A549 (cell line): ENCODE data around the gene SSBP2. TPM values are rescaled to one million over a fixed set of nuclear protein-coding genes. Genes with fewer than 3 reads are reported as not detected.

ENCODE experiments used
- ATAC-seq, 2 experiments: fragments of 200-7000 bp in 1 of 2; fragments of >200 bp in 1 of 2; cut with Nextera tagmentation in 1 of 2; cut with Tn5 transposase in 1 of 2; 3 replicates each; pipeline versions ENCODE4 v1.8.0 to v1.9.1; 2018 to 2020; ENCODE audit warnings: mild to moderate bottlenecking in 1 of 2, moderate library complexity in 1 of 2
- CTCF ChIA-PET: fragments of 300-600 bp; sonication (Branson Sonifier 250); formaldehyde crosslinking; extraction: SDS; loops from one replicate; lab custom pipeline; 2021; ENCODE audit warnings: antibody characterized with exemption, inconsistent platforms; lab: Yijun Ruan, JAX
- POLR2A ChIA-PET: fragments of 350-600 bp; formaldehyde crosslinking; extraction: SDS; loops from one replicate; lab custom pipeline; 2021; ENCODE audit warnings: antibody characterized with exemption, inconsistent platforms; lab: Yijun Ruan, JAX
- DNase-seq, 2 experiments: peaks; one replicate each; pipeline versions ENCODE4 v3.0.0 to v3.0.0-alpha.2; 2011 to 2016; ENCODE audit warnings: low read depth in 1 of 2, low spot score in 1 of 2
- FAIRE-seq: peaks from 2 replicates; lab custom pipeline; 2011; peaks lifted over from hg19 to GRCh38; lab: Jason Lieb, UNC
- H3K27ac ChIP-seq, 2 experiments: fragments of >200 bp; sonication (Bioruptor Twin); formaldehyde crosslinking; 3 replicates each; pipeline ENCODE4 v1.5.1; 2016 to 2017
- H3K4me1 ChIP-seq: fragments of >200 bp; sonication (Bioruptor Twin); formaldehyde crosslinking; 3 replicates; pipeline ENCODE4 v1.6.1; 2016
- H3K4me2 ChIP-seq: fragments of >200 bp; sonication (Bioruptor Twin); formaldehyde crosslinking; 3 replicates; pipeline ENCODE4 v1.6.1; 2016
- H3K4me3 ChIP-seq: fragments of >200 bp; sonication (Bioruptor Twin); formaldehyde crosslinking; 3 replicates; pipeline ENCODE4 v1.5.1; 2016
- H3K9me3 ChIP-seq: fragments of >200 bp; sonication (Bioruptor Twin); formaldehyde crosslinking; 3 replicates; pipeline ENCODE4 v1.6.1; 2016
- CBX8 ChIP-seq: fragments of 200-600 bp; sonication (generic); IDR thresholded peaks from 2 replicates; pipeline ENCODE4 v1.6.1; 2016
- CEBPB ChIP-seq, 2 experiments: fragments of >200 bp in 1 of 2; sonication (Bioruptor Twin) in 1 of 2; formaldehyde crosslinking in 1 of 2; IDR thresholded peaks; 2 replicates each; pipeline ENCODE4 v1.6.1; 2012 to 2016
- CHD2 ChIP-seq: fragments of 150-350 bp; IDR thresholded peaks from 2 replicates; pipeline ENCODE4 v1.6.1; 2014; ENCODE audit warnings: low read length; ENCODE audit not compliant: partially characterized antibody
- CHD4 ChIP-seq: fragments of 200-600 bp; sonication (generic); IDR thresholded peaks from 2 replicates; pipeline ENCODE4 v1.6.1; 2016; ENCODE audit warnings: antibody characterized with exemption, mild to moderate bottlenecking, borderline replicate concordance
- EHF ChIP-seq: fragments of 250-450 bp; sonication (Bioruptor Pico); IDR thresholded peaks from 2 replicates; pipeline ENCODE4 v1.5.0; 2020; ENCODE audit warnings: mild to moderate bottlenecking
- EP300 ChIP-seq, 2 experiments: fragments of >200 bp; sonication (Bioruptor Twin); formaldehyde crosslinking; IDR thresholded peaks; 2 replicates in 1 of 2; 3 replicates in 1 of 2; pipeline ENCODE4 v1.6.1; 2016 to 2017
- FOXS1 ChIP-seq: fragments of 250-450 bp; sonication (Bioruptor Pico); IDR thresholded peaks from 2 replicates; pipeline ENCODE4 v1.5.0; 2020; ENCODE audit warnings: mild to moderate bottlenecking, moderate library complexity
- GATA3 ChIP-seq: IDR thresholded peaks from 2 replicates; pipeline ENCODE4 v1.6.1; 2012; ENCODE audit warnings: borderline replicate concordance
- HDAC2 ChIP-seq: fragments of 200-600 bp; sonication (generic); IDR thresholded peaks from 2 replicates; pipeline ENCODE4 v1.6.1; 2016
- HEYL ChIP-seq: fragments of 250-450 bp; sonication (Bioruptor Pico); IDR thresholded peaks from 2 replicates; pipeline ENCODE4 v1.8.0; 2021; ENCODE audit warnings: mild to moderate bottlenecking, moderate library complexity
- HMGXB4 ChIP-seq: fragments of 250-450 bp; sonication (Bioruptor Pico); IDR thresholded peaks from 2 replicates; pipeline ENCODE4 v1.5.0; 2021; ENCODE audit warnings: mild to moderate bottlenecking, moderate library complexity, borderline replicate concordance
- HOXB13 ChIP-seq: fragments of 250-450 bp; sonication (Bioruptor Pico); IDR thresholded peaks from 2 replicates; pipeline ENCODE4 v1.5.0; 2020; ENCODE audit warnings: low read depth, mild to moderate bottlenecking, moderate library complexity
- HOXB5 ChIP-seq: fragments of 250-450 bp; sonication (Bioruptor Pico); IDR thresholded peaks from 2 replicates; pipeline ENCODE4 v1.5.0; 2020; ENCODE audit warnings: mild to moderate bottlenecking, moderate library complexity
- KDM5A ChIP-seq: fragments of 200-600 bp; sonication (generic); IDR thresholded peaks from 2 replicates; pipeline ENCODE4 v1.6.1; 2016; ENCODE audit warnings: antibody characterized with exemption, mild to moderate bottlenecking
- MAFK ChIP-seq: fragments of 450-650 bp; IDR thresholded peaks from 2 replicates; pipeline ENCODE4 v1.6.1; 2014; ENCODE audit not compliant: partially characterized antibody
- MAX ChIP-seq: IDR thresholded peaks from 2 replicates; pipeline ENCODE4 v1.6.1; 2012
- MAZ ChIP-seq: fragments of 150-350 bp; IDR thresholded peaks from 2 replicates; pipeline ENCODE4 v1.6.1; 2014; ENCODE audit warnings: antibody characterized with exemption, low read depth, low read length, borderline replicate concordance
- MYC ChIP-seq: IDR thresholded peaks from 2 replicates; pipeline ENCODE4 v1.6.1; 2012; ENCODE audit warnings: mild to moderate bottlenecking, inconsistent platforms, low read length, improper control_type of control experiment, borderline replicate concordance
- POLR2A ChIP-seq: IDR thresholded peaks from 2 replicates; pipeline ENCODE4 v1.6.1; 2012; ENCODE audit warnings: mild to moderate bottlenecking, low read length
- POLR2AphosphoS2 ChIP-seq: conservative IDR thresholded peaks from 2 replicates; pipeline ENCODE4 v1.6.1; 2012; ENCODE audit warnings: low read length, improper control_type of control experiment, inconsistent platforms
- RARB ChIP-seq: fragments of 250-450 bp; sonication (Bioruptor Pico); IDR thresholded peaks from 2 replicates; pipeline ENCODE4 v1.8.0; 2021; ENCODE audit warnings: mild to moderate bottlenecking, moderate library complexity
- RCOR1 ChIP-seq: fragments of 150-350 bp; IDR thresholded peaks from 2 replicates; pipeline ENCODE4 v1.6.1; 2014; ENCODE audit warnings: antibody characterized with exemption, low read length, low read depth
- RFX5 ChIP-seq: fragments of 450-650 bp; IDR thresholded peaks from 2 replicates; pipeline ENCODE4 v1.7.1; 2014; ENCODE audit warnings: antibody characterized with exemption, mild to moderate bottlenecking, moderate library complexity
- SMC3 ChIP-seq: fragments of >200 bp; sonication (Bioruptor Twin); formaldehyde crosslinking; IDR thresholded peaks from 3 replicates; pipeline ENCODE4 v1.6.1; 2018; ENCODE audit warnings: inconsistent platforms
- TP53 ChIP-seq: fragments of 250-450 bp; sonication (Bioruptor Pico); IDR thresholded peaks from 2 replicates; pipeline ENCODE4 v1.5.0; 2021; ENCODE audit warnings: mild to moderate bottlenecking, moderate library complexity
- ZC3H11A ChIP-seq: fragments of 450-650 bp; IDR thresholded peaks from 2 replicates; pipeline ENCODE4 v1.6.1; 2014; ENCODE audit warnings: antibody characterized with exemption, mild to moderate bottlenecking
- ZFP36 ChIP-seq: fragments of 450-650 bp; IDR thresholded peaks from 2 replicates; pipeline ENCODE4 v1.6.1; 2014; ENCODE audit warnings: borderline replicate concordance; ENCODE audit not compliant: partially characterized antibody
- ZSCAN20 ChIP-seq: fragments of 250-450 bp; sonication (Bioruptor Pico); IDR thresholded peaks from 2 replicates; pipeline ENCODE4 v1.8.0; 2022; ENCODE audit warnings: mild to moderate bottlenecking, moderate library complexity
- WGBS: methylation state at CpG from one replicate; pipeline ENCODE4 v1.1.6; 2017; ENCODE audit errors: missing lambda C conversion rate; 5-methylcytosine and 5-hydroxymethylcytosine counted together
- polyA plus RNA-seq, 4 experiments: library from polyadenylated mRNA; depleted of rRNA in 3 of 4; stranded (reverse); fragments of >200 nt; fragmentation: RNase III in 1 of 4; extraction: RNeasy Plus Mini Kit Qiagen cat#74134 plus additional on column Dnase treatment in 1 of 4; gene quantifications; 2 replicates in 3 of 4; 3 replicates in 1 of 4; pipeline ENCODE4 v1.2.3, GENCODE V29; 2011 to 2017
- TF ChIP-seq, protein P1 (sequence below): fragments of >200 bp; sonication (Bioruptor Twin); formaldehyde crosslinking; IDR thresholded peaks from 3 replicates; pipeline ENCODE4 v1.5.1; 2016

Gene SSBP2
- polyA plus RNA-seq, 2 of the 4 experiments (the other 2 are of a cell fraction) = 4.5 to 14.2 TPM

DNA sequence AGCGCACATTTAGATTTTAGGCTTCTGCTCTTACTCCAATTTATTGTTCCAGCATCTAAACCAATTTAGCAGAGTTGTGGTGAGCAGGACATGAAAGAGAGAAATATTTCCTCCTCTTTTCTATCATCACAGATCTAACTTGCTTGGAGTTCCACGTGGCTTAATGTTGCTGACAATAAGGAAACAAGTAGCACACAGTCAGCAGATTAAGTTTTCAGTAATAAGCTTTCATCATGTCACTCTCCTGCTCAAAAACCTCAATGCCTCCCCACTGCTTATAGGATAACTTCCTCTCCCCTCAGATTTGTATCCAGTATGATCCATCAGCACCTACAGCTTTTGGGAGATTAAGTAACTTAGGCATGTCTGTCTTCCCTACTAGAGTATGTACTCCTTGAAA, 10.4 kb upstream of the SSBP2 start:
- ATAC-seq = no peak
- CTCF ChIA-PET = interaction anchor here (0.6 to 1.3 kb wide), 4 partner anchors 11 to 404 kb away, joined by 3 read pairs; no protein-coding TSS in a partner anchor
- Histone ChIP-seq H3K27ac (peak overlapping the region in 1 of 2 experiments; percentile 18; a peak in 1 of 6 replicates), H3K9me3 (no peaks in the 10 kb centered on the region)
- TF ChIP-seq ZC3H11A (no peak), MYC (no peak), MAFK (peak; percentile 47), CHD4 (no peak), EP300 (IDR thresholded peaks at IDR 0.05) (no peak)
- TF ChIP-seq, all 56 proteins: peak for 1
- no peak overlapping the region for H3K4me3 ChIP-seq
- 61% methylated on average over 2 of the region's 2 CpGs for WGBS
- FAIRE-seq (no peak), DNase-seq (no peak)
- H3K4me2 ChIP-seq = no peak overlapping the region
- peaks cover 16% of the 10 kb centered on the region for H3K4me1 ChIP-seq
- POLR2A ChIA-PET = no interaction called here

GRCh38 chr5:81760521-81760920, 9.6 kb upstream of the SSBP2 start:
- ChIA-PET CTCF (interaction anchor here (1.3 kb wide), 1 partner anchor 12 kb away, joined by 3 read pairs; no protein-coding TSS in a partner anchor), POLR2A (no interaction called here)
- ATAC-seq (no peak), DNase-seq (no peak), FAIRE-seq (no peak)
- Histone ChIP-seq H3K4me1 (peaks cover 23% of the 10 kb centered on the region), H3K4me3 (no peak overlapping the region), H3K4me2 (no peak overlapping the region), H3K9me3 (no peaks in the 10 kb centered on the region), H3K27ac (no peak overlapping the region; a peak in 1 of 6 replicates)
- 74% methylated on average over 4 of the region's 4 CpGs for WGBS
- TF ChIP-seq SMC3 = no peak
- no peak for TF ChIP-seq EHF (CRISPR knock-in tag)
- no peak for TF ChIP-seq RFX5
- TF ChIP-seq HOXB5 (CRISPR knock-in tag) = no peak
- TF ChIP-seq, protein P1, sequence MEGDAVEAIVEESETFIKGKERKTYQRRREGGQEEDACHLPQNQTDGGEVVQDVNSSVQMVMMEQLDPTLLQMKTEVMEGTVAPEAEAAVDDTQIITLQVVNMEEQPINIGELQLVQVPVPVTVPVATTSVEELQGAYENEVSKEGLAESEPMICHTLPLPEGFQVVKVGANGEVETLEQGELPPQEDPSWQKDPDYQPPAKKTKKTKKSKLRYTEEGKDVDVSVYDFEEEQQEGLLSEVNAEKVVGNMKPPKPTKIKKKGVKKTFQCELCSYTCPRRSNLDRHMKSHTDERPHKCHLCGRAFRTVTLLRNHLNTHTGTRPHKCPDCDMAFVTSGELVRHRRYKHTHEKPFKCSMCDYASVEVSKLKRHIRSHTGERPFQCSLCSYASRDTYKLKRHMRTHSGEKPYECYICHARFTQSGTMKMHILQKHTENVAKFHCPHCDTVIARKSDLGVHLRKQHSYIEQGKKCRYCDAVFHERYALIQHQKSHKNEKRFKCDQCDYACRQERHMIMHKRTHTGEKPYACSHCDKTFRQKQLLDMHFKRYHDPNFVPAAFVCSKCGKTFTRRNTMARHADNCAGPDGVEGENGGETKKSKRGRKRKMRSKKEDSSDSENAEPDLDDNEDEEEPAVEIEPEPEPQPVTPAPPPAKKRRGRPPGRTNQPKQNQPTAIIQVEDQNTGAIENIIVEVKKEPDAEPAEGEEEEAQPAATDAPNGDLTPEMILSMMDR = no peak
- TF ChIP-seq EP300 (IDR thresholded peaks at IDR 0.05) = no peak
- TF ChIP-seq TP53 (CRISPR knock-in tag) = no peak
- no peak for TF ChIP-seq FOXS1 (CRISPR knock-in tag)
- no peak for TF ChIP-seq RARB (CRISPR knock-in tag)
- TF ChIP-seq ZSCAN20 (CRISPR knock-in tag) = no peak
- TF ChIP-seq MAFK = no peak
- TF ChIP-seq POLR2A = no peak
- TF ChIP-seq CBX8 = no peak
- no peak for TF ChIP-seq HMGXB4
- no peak for TF ChIP-seq CHD2
- no peak for TF ChIP-seq HDAC2
- no peak for TF ChIP-seq CEBPB (IDR thresholded peaks at IDR 0.05)
- no peak for TF ChIP-seq GATA3
- no peak for TF ChIP-seq HOXB13 (CRISPR knock-in tag)
- TF ChIP-seq RCOR1 = no peak

DNA sequence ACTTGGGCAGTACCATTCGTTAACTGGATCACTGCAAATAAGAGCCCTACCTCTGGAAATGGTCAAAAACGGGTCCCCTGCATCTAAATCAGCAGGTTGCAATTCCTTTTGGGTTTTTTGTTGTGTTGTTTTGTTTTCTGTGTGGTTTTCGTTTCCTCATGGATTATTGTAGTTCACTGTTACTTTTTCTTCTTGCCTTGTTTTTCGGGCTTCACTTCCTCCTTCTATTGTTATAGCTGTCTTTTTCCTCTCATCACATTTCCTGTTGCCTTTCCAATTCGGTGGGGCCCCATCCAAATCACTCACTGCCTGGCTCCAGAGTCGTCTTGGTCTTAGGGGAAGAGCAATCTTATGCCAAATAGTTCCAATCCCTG, 8.7 kb upstream of the SSBP2 start:
- no peak for ATAC-seq
- no peak overlapping the region; a peak in 1 of 6 replicates for H3K27ac ChIP-seq
- TF ChIP-seq MAZ (no peak), KDM5A (no peak), POLR2AphosphoS2 (no peak), MAFK (no peak), ZC3H11A (no peak), ZFP36 (no peak), MAX (no peak), HOXB13 (CRISPR knock-in tag) (no peak), ZSCAN20 (CRISPR knock-in tag) (no peak), CHD4 (no peak), HEYL (CRISPR knock-in tag) (no peak)
- TF ChIP-seq, all 56 proteins: peak for 0
- WGBS = 64% methylated on average over 6 of the region's 6 CpGs
- CTCF ChIA-PET = interaction anchor here (1.4 kb wide), 1 partner anchor 92 kb away, joined by 6 read pairs; no protein-coding TSS in a partner anchor
- Histone ChIP-seq H3K4me3 (no peak overlapping the region), H3K4me2 (no peak overlapping the region), H3K9me3 (no peaks in the 10 kb centered on the region), H3K4me1 (peaks cover 29% of the 10 kb centered on the region)
- no peak for FAIRE-seq
- no peak for DNase-seq
- POLR2A ChIA-PET = no interaction called here
